GM12875 (cell line): ENCODE data around the gene LHX5.

ENCODE experiments used
- H3K4me3 ChIP-seq: one replicate; pipeline ENCODE4 v1.5.1; 2011; ENCODE audit warnings: low read depth, low read length, control low read depth
- TF ChIP-seq, protein P1 (sequence below): IDR thresholded peaks from 2 replicates; pipeline ENCODE4 v1.5.1; 2011; ENCODE audit warnings: low read depth, mild to moderate bottlenecking, control low read depth, inconsistent platforms, low read length, moderate library complexity, borderline replicate concordance; ENCODE audit not compliant: insufficient read depth

The LHX5 gene

DNA sequence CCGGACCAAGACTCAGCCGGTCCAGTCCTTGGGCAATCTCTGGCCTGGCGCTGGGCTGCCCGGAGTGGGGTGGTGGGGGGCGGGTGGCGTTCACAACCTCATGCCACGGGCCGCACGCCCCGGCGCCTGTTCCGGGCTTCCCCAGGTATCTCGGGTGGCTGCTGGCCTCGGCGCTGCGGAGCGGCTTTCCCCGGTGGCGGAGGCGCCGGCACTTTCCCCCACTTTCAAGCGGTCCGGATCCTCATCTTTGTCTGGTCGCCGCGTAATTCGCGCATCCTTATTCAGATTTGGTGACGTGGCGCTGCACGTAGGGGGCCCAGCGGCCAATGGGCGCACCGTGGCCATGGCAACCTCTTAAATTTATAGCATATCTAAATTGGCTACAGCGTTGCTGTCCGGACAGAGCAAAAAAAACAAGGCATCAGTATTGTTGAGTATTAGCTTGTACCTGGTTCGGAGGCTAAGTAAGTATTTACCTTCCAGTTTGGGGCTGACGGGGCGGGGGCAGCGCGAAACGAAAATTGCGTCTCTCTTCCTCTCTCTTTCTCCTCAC lies at the start of gene LHX5:
LHX5 (minus strand) TSS at position 253 of the 553 bp plus-strand sequence. CDS start 373 bp downstream, outside the sequence.
- no peak within 1 kb of the TSS for H3K4me3 ChIP-seq
- TF ChIP-seq, protein P1, sequence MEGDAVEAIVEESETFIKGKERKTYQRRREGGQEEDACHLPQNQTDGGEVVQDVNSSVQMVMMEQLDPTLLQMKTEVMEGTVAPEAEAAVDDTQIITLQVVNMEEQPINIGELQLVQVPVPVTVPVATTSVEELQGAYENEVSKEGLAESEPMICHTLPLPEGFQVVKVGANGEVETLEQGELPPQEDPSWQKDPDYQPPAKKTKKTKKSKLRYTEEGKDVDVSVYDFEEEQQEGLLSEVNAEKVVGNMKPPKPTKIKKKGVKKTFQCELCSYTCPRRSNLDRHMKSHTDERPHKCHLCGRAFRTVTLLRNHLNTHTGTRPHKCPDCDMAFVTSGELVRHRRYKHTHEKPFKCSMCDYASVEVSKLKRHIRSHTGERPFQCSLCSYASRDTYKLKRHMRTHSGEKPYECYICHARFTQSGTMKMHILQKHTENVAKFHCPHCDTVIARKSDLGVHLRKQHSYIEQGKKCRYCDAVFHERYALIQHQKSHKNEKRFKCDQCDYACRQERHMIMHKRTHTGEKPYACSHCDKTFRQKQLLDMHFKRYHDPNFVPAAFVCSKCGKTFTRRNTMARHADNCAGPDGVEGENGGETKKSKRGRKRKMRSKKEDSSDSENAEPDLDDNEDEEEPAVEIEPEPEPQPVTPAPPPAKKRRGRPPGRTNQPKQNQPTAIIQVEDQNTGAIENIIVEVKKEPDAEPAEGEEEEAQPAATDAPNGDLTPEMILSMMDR, result no peak

- no peak overlapping the region for H3K4me3 ChIP-seq
- TF ChIP-seq, protein P1, result no peak
Measured at GRCh38 chr12:113519464-113520307, 48.0 kb upstream of the LHX5 start.

DNA sequence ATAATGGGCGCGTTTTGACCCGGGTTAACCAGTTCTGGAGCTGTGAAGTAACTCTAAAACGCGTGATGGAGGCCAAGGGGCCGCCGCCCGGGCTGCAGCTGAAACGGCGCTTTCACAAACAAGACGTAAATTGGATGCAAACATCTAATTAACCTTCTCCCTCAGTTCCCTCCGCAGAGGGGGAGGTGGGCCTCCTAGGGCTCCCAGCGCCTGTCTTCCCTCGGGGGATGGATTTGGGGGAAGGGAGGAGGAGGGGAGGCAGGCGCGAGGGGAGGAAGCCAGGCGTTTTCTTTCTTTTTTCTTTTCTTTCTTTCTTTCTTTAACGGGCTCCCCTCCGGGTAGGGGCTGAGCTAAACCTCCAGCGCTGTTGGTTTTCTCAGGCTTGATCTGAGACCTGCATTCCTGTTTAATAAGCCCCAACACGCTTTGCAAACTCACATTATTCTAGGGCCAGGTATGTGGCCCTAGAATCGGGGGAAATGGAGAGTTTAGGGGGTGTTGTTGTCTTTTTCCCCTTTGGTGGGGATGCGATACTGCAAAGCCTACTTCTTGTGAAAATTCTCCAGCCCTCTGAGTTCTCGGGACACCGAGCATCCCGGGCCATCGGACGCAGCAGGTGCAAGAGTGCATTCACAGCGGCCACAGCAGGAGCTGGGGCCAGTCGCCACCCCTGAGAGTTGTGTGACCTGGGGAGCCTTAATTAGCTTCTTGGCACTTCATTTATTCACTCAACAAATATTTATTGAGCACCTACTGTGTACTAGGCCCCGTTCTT lies 43.6 kb upstream of the LHX5 start:
- no peak overlapping the region for H3K4me3 ChIP-seq
- TF ChIP-seq, protein P1, result no peak

DNA sequence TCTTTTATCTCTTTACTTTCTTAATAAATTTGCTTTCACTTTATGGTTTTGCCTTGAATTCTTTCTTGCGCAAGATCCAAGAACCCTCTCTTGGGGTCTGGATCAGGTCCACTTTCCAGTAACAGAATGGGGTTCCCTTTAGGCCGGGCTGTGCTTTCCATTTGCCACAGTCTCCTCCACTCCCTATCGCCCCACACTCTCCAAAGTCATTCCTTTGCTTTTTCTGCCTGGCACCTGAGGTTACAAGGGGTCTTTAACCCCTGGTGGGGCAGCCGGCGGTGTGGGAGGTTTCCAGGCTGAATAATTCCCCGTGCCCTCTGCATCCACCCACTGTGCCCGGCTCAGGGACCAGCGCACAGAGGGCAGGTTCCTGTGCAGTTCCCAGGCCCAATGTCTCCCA lies 42.9 kb upstream of the LHX5 start:
- TF ChIP-seq, protein P1, result no peak
- H3K4me3 ChIP-seq, result no peak overlapping the region

GRCh38 chr12:113512568-113512967 lies 40.9 kb upstream of the LHX5 start:
- no peak overlapping the region for H3K4me3 ChIP-seq
- TF ChIP-seq, protein P1, result no peak

DNA sequence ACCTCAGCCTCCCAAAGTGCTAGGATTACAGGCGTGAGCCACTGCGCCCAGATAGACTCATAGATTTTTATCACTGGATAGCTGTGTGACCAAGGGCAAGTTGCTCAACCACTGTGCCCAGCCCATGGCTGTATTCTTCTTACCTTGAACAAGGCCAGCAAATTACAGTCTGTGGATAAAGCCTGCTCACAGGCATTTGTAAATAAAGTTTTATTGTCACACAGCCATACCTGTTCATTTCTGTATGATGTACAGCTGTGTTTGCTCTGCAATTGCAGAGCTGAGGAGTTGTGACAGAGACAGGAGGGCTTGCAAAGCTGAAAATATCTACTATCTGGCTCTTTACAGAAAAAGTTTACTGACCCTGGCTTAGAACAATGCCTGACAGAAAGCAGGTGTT lies 35.2 kb upstream of the LHX5 start:
- H3K4me3 ChIP-seq, result no peak overlapping the region

More for the DNA sequence above, 35.2 kb upstream of the LHX5 start:
- TF ChIP-seq, protein P1, result no peak
